ENCODE measurements around the gene NEURL3.

Gene NEURL3

DNA sequence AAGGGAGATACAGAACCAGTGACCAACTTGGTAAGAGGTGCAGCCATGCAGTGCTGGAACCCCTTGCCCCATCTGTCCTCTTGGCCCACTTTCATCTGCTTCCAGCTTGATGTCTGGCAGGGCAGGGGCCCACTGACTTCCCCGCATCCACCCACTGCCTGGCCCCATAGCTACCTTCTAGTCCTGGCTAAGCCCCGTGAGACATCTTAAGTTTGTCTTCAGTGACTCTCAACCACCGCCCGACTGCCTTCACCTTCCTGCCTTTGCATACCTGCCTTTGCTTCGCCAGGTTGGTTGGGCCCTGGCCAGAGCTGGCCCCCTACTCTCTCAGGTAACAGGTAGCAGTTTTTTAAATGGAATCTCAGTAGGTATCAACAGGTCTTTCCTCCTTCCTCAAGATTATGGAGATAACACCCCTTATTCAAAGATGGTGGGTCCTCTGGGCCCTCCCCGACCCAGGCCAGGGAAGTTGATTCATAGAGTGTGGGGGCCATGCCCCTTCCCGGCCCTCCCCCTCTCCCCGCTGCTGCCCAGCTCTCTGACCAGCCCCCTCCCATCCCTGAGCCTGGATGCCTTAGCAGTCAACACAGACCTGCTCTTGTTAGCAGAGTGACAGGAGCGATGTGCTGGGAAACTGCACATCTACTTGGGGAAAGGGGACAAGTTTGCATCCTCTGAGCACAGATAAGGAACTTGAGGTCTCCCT, 34.2 kb upstream of the NEURL3 start:
- DNase-seq (ENCODE audit: low spot score), result no peak

DNA sequence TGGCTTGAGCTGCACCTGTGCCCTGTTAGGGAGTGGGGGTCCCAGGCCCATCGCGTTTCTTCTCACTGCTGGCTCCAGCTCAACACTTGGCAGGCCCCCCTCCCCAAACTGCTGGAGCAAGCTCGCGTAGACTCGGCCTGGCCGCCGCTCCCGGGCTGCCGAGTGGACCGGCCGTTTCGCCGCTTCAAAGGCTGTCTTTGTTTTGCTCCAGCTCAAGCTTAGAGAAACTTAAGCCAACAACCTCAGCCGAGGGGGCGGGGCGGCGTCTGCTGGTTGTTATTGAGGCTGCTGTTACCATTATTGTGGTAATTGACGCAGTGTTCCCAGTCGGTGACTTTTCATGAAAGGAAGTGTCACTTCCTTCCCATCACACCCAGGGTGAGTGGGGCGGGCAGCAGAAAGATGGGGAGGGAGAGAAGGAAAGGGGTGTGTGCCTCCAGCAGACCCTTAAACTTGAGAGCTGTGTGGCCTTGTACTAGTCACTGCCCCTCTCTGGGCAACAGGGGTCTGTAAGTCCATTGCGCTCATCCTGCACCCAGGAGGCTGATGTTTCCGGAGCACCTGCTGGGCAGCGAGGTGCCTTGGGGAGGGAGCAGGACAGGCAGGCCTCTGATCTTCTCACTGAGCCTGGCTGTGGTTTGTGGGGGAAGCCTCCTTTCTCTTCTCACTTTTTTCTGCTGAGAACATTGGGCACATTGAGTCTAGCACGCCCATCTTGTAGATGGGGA, 33.5 kb upstream of the NEURL3 start:
- no peak for DNase-seq (ENCODE audit: low spot score)

DNA sequence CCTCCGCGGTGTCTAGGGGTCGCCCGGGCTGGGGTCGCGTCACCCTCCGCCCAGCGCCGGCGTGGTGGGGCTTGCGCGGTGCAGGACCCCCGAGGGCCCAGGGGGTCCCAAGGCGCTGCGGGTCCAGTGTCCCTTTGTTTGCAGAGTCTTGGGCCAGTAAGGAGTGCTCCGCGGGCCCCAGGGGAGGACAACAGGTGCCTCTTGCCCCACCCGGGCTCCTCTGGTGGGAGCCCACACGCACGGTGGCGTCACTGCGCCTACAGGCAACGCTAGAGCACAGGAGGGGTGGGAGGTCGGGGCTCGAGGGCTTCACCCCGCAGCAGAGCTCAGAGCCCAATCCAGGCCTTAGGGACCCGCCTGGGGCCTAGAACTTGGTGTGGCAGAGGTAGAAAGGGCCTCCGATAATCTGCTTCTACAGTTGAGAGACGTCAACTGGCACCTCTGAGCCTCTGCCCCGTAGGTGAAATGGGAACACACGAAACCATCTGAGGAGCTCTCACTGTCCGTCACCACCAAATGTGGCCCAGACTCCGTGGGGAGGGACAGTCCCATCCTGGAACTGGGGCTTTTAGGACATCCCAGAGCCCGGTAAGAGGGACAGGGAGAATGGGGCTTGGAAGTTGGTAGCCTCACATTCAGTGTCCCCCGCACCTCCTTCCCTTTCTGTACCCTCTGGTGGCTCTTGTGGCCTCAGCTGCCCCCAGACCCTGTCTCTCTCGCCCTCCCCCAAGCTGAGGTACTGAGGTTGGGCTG, 32.8 kb upstream of the NEURL3 start:
- DNase-seq (ENCODE audit: low spot score), result no peak

DNA sequence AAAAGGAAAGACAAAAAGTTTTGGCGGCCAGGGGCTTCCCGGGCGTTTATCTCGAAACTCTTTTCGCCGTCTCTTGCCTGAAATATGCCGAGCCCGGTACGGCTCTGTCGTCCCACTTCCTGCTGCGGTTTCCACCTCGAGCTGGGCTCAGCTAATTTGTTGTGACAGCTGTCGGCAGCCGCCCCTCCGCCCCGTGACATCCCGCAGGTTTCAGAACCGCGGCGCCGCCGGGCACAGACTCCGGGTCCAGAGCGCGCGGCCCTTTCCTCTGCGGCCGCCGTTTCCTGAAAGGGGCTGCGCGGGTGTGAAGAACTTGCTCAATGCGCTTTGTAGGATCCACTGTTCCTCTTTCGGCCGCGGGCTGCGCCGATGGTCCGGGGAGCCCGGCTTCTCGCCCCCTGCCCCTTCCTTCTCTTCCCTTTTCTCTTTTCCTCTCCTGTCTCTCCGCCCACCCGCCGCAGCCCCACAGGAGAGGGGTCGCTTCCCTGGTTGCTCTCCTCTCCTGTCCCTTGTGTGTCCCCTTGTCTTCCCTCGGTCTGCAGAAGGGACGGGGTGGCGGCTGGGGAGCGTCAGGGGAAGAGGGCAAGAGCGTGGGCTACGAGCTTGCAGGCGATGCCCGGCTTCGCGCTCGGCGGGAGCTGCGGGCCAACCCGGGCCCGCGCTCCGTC, 32.0 kb upstream of the NEURL3 start:
- DNase-seq (ENCODE audit: low spot score), result no peak

DNA sequence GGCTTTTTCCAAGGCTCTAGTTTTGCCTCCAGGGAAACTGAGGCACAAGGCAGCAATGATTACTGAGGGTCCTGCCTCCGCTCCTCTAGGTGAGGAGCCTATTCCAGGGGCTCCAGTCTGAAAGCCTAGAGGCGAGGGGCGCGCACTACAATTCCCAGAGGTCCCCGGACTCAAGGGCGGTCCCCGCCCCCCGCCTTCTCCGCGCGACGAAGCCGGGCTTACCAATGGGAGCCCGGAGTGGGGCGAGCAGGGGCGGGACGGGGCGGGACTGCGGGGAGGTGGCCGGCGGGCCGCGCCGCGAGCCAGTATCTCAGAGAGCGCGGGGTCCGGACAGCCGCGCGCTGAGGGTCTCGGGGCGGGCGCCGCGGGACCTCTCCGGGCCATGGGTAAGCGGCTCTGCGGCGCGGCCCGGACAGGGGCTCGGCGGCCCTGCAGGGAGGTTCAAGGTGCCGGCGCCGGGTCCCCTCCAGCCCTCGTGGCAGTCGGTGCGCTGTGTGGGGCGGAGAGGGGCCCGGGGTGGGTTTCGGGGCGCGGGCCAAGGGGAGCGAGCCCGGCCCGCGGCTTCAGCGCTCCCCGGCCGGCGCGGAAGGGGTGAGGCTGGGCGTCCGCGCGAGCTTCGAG, 31.4 kb upstream of the NEURL3 start, which contains the start of gene ARID5A:
ARID5A (plus strand) TSS at position 308 of the 621 bp plus-strand sequence; CDS start at position 383, 75 bp downstream.
- peak; percentile 93 for DNase-seq (ENCODE audit: low spot score)

DNA sequence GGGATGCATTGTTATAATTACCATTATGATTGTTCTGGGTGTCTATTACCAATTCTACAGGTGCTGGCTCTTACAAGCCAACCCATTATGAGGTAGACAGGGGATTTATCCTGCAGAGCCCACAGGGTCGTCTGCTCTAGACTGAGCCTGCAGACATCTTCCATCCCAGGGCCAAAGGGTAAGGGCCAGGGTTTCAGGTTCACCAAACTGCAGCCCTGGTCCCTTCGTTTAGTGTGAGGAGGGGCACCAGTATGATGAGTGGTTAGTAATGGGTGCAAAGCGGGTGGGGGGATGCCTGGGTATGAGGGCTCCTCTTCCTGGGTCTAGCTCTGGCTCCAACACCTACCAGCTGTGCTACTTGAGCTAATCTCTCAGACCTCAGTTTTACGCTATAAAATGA, 30.2 kb upstream of the NEURL3 start:
- no peak for DNase-seq (ENCODE audit: low spot score)

DNA sequence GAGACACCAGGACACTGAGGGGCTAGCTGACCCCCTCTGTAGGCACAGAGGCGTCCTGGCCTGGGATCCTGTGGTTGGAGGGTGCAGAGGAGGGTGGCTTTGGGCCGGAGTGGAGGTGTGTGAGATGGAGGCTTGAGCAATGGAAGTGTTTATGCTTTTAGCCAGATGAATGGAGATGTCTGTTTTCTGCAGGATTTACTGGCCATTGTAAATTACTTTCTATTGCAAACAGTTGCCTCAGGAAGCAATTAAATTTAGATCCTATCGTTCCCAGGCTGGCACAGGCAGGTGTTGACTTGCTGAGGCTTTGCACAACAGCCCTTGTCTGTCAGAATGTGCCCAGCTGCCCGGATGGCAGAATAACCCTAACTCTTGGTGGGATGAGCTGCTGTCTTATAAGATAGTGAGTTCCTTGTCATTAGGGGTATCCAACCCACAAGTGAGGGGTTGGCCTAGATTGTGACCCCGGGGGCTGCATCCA, 29.6 kb upstream of the NEURL3 start:
- DNase-seq (ENCODE audit: low spot score), result no peak

DNA sequence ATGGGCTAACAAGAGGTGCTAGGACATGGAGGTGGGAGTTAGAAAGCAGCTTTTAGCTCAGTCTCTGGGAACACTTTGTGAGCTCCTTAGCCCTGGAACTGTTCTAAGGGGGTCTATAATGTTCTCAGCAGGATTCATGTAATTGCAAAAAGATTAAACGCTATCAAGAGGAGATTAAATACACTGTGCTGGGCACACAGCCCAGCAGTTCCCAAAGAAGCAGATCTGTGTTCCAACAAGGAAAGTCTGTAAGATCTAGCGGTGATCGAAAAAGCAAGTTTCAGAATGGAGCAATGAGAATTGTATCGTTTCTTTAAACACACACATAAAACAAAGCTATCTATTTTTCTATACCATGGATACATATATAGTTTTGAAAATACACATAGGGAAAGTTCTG, 29.0 kb upstream of the NEURL3 start:
- no peak for DNase-seq (ENCODE audit: low spot score)

DNA sequence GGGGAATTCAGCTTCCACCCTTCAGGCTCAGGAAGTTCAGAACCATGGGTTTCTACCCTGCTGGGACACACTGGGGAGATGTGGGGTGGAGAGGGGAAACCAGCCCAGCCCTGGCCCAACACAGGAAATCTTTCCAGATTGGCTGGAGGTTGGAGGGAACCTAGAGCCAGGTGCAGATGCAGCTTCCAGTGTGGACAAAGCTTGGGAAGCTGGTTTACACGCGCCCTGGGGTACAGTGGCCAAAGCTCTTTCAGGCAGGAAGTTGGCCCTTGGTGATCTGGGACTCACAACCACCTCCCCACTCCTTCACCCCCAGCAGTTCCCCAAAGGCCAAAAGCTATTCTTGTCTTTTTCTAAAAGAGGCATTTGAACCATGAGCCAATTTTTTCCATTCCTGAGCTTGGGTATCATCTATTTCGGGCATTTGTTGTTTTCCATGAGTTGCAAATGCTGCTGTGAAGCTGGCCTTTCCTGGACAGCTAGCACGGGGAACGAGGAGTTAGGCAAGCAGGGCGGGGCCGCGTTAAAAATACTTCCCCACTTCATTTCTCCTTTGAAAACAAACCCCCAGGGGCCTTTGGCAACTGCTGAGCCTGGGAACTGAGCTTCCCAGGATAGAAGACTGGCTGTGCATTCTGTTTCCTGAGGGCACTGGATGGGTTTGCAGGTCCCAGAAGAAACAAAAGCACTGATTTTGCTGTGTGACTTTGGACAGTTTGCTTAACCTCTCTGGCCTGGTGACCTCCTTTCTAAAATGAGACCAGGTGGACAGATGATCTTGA, 28.3 kb upstream of the NEURL3 start:
- peak; percentile 93 for DNase-seq (ENCODE audit: low spot score)

DNA sequence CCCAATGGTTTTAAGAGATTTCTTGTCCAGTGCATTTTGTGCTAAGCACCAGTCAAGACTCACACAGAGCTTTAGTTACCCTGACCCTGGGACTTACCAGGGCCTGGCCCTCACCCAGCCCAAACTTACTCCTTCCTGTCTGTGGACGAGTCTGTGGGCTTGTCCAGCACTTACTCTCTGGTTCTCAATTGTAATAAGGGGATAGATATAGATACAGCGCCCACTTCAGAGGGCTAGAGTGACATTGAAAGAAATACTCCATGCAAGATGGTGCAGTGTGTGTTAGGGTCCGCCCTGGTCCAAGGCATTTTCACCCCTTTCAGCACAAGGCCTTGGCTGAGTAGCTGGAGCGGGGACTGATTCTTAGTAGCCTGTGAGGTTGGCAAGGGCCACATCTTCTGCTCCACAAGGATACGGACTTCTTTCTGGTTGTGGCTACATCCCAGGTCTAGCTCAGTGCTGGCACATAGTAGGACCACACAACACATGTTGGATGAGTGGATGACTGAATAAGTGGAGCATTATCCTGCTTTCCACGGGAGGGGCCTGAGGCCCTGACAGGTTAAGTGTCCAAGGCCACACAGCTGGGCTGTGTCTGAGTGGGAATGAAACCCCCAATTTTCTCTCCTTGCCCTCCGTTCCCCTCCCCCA, 27.6 kb upstream of the NEURL3 start:
- no peak for DNase-seq (ENCODE audit: low spot score)

DNA sequence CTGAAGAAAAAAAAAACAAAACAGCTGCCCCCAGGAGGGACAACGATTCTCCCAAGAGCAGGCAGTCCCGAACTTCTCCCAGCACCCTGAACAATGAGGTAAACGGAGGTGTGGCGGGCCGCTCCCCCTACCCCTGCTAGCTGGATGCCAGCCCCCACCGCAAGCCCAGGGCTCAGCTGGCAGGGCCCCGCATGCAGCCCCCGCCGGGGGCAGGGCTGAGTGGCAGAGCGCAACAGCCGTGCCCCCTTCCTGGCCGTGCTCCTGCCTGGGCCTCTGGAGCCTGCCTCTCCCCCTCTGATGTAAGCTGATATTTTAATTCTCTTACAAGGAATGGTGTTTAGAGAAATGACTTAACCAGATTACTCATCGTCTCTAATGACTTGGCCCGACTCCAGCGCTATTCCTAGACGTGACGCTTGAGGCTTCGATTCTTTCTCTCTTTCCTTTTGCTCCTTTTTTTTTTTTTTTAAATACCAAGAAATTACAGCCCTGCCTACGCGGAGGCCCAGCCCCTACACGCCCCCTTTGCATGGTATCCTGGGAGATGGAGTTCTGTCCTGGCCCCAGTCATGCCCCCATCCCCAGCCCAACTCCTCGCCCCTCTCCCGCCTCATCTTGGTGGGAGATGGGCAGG, 26.8 kb upstream of the NEURL3 start:
- DNase-seq (ENCODE audit: low spot score), result peak; percentile 95

DNA sequence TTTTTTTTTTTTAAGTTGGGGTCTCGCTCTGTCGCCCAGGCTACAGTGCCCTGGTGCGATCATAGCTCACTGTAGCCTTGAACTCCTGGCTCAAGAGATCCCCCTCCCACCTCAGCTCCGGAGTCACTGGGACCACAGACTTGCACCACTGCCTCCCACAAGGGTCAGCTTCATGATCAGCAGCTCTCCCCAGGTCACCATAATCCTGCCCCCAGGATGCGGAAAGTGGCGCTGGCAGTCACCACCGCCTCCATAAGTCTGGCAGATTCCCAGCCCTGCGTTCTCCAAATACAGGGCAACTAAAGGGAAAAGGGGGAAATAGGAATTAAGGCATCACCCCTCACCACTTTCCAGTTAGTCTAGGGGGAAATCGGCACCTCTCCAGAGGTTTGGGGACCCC, 26.2 kb upstream of the NEURL3 start:
- no peak for DNase-seq (ENCODE audit: low spot score)

DNA sequence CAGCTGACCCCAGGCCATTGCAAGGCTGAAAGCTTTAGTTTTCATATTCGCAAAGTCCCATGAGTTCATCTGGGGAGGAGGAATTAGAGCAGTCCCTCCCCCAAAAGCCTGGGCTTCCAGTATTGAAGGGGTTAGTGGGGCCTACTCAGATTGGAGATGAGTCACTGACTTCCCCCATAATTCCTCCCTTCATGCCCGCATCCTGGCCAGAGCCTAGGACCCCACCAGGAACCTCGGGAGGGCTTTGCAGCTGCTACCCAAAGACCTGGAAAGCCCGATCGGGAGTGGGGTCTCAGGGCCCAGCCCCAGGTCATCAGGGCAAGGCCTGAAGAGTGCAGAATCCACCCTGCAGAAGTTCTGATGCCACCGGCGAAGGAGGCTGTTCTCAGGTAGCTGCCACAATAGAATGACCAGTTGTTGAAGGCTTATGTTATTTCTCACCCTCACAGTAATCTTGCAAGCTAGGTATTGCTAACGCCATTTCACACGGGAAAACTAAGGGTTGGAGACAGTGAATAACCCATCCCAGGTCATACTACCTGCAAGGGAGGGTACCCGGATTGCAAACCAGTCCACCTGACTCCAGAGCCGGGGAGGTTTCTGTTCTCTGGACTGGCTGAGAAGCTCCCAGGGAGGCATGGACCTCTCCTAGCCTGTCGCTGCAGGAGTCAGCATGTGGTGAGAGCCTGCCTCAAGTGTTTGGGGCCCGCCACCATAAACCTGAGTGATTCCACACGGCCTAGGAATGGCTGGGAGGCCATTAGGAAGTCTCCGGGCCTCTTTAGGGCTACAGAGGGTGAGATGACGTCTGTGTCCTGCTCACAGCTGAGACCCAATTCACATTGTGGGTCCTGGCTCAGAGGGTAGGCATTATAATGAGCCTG, 25.6 kb upstream of the NEURL3 start:
- DNase-seq (ENCODE audit: low spot score), result no peak

DNA sequence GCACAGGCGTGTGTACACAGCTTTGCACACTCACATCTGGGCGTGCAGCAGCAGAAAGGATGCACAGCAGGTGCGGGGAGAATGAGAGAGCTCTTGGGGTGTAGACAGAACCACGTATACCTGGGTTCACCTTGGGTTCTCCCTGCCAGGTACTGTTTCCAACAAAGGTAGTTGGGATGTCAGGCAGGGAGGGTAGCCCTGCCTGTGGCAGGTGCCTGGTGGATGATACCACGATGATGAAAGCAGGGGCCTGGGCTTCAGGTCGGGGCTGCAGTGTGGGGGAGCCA, 24.9 kb upstream of the NEURL3 start:
- no peak for DNase-seq (ENCODE audit: low spot score)

DNA sequence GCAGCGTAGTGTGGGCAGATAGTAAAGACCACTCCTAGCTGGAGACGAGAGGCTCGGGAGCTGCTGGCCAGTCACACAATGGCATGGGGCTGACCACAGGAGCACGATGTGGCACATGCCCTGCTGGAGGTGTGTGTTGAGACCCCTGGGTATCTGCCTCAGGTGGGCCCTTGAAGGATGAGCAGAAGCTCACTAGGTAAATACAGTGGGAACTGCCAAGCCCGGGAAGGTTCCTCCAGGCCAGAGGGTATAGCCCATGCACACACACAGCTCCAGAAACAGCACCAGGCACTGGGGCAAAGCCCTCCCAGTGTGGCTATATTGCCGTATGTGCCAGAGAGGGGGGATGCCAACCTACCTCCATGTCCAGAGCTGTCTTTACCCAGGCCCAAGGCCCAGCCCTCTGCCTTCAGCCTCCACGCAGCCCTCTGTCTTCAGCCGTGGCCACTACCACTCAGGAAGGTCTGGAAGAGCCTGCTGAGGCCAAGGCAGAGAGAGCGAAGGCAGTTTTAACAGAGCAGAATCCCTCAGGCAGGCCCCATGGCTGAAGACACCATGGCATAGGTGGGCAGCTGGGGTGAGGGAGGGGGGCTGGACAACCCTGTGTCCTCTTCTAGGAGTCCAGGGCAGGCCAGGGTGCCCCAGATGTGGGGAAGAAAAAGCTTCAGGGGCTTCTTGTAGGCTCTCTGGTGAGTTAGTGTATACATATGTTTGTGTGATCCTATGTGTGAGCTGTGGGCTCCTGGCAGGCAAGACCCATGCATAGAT, 24.4 kb upstream of the NEURL3 start:
- DNase-seq (ENCODE audit: low spot score), result no peak

DNA sequence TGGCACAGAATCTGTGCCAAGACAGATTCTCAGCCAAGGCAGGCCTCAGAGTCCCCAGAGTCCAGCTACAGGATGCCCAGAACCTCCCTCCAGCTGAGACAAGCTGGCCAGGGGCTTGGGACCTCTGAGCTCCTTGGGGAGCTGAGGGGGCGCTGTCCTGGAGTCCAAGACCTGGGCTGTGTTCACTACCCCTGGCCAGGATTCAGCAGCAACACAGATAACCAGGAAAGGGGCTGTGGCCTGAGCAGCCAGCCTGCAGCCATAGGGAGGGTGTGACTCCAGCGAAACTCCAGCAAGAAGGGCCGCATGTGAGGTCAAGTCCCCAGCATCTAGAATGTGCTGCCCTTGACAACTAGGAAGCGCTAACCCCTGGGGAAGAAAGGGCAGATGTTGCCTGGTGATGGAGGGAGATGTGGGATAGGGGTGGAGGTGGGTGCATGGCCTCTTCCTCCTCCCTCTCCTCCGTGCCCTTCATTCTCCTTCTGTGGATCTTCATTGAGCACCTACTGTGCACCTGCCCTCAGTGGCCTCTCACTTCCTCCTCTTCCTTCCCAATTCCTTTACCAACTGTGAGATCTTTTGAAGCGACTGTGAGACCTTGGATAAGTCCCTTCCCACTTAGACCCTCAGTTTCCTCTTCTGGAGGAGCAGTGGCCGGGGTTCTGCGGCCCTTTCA, 23.7 kb upstream of the NEURL3 start:
- DNase-seq (ENCODE audit: low spot score), result no peak

DNA sequence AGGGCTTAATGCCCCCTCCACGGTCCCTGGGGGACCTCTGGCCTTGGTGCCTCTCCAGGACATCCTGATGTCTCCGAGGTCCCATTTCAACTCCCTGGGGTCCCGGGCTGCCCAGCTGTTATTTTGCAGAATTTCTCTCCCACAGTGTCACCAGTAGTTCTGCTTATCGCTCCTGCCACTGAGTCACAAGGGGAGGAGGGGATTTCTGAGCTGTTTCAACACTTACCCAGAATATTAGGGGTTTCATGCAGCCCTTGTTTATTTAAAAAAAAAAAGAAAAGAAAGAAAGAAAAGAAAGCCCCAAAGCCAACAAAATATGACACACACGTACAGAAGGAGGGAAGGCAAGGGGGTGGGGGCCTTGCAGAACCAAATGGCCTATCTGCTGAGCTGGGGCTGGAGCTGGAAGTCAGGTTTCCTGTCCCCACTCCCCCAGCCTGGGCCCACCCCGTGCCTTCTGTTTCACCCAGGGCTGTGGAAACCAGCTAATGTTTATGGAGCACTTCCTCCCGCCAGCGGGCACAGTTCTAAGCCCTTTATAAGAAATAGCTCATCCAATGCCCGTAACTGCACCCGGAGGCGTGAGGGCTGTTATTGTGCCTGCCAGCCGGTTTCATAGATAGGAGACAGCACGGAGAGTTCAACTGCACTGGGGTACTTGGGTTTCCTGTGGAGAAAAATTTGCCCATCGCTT, 23.0 kb upstream of the NEURL3 start:
- DNase-seq (ENCODE audit: low spot score), result peak; percentile 54
